NT2/D1 (cell line): ENCODE measurements around the gene TMEM117.

ENCODE experiments used
- SUZ12 ChIP-seq: IDR thresholded peaks from 2 replicates; pipeline ENCODE4 v1.6.1; 2011; ENCODE audit not compliant: insufficient read length, insufficient read depth; ENCODE audit errors: extremely low read depth
- YY1 ChIP-seq: IDR thresholded peaks from 2 replicates; pipeline ENCODE4 v1.6.1; 2011; ENCODE audit not compliant: insufficient read length, insufficient read depth
- ZNF274 ChIP-seq: IDR thresholded peaks from 2 replicates; pipeline ENCODE4 v1.6.1; 2011; ENCODE audit warnings: mild to moderate bottlenecking, low read depth, low read length

- TF ChIP-seq YY1: no peak
- TF ChIP-seq ZNF274: no peak
- TF ChIP-seq SUZ12: no peak
Observed at GRCh38 chr12:44381341-44381740, 545.5 kb downstream of the TMEM117 start.
